Measurements from ENCODE around the gene XIST.
"Not testable (repeated sequence)": the region's sequence is repeated elsewhere in the genome, so short reads cannot be mapped to it uniquely, and the experiment has no call there.

XIST gene

GRCh38 chrX:73852467-73852866 lies at the start of gene XIST:
XIST (minus strand) TSS chrX:73852714.
- H3K4me1 Mint-ChIP-seq (ENCODE audit: low read depth): no peaks in the 10 kb centered on the region
- H3K27ac Mint-ChIP-seq: no peak within 1 kb of the TSS
- H3K4me3 Mint-ChIP-seq: no peak within 1 kb of the TSS
- no peaks in the 10 kb centered on the region for H3K9me3 Mint-ChIP-seq
- no peaks in the 10 kb centered on the region for H3K27me3 Mint-ChIP-seq (ENCODE audit: low read depth)
- no peaks in the 10 kb centered on the region for H3K36me3 Mint-ChIP-seq (ENCODE audit: low read depth)

- H3K4me1 Mint-ChIP-seq (ENCODE audit: low read depth); H3K27me3 Mint-ChIP-seq (ENCODE audit: low read depth); H3K36me3 Mint-ChIP-seq (ENCODE audit: low read depth); H3K9me3 Mint-ChIP-seq; H3K27ac Mint-ChIP-seq; H3K4me3 Mint-ChIP-seq: not testable (repeated sequence)
Observed at GRCh38 chrX:73898315-73898714, 45.8 kb upstream of the XIST start.

- not testable (repeated sequence) for H3K4me1 Mint-ChIP-seq (ENCODE audit: low read depth); H3K27ac Mint-ChIP-seq; H3K36me3 Mint-ChIP-seq (ENCODE audit: low read depth); H3K27me3 Mint-ChIP-seq (ENCODE audit: low read depth); H3K9me3 Mint-ChIP-seq; H3K4me3 Mint-ChIP-seq
Observed at GRCh38 chrX:73892515-73893090, 40.1 kb upstream of the XIST start.

- H3K27ac Mint-ChIP-seq; H3K4me1 Mint-ChIP-seq (ENCODE audit: low read depth); H3K27me3 Mint-ChIP-seq (ENCODE audit: low read depth); H3K4me3 Mint-ChIP-seq; H3K36me3 Mint-ChIP-seq (ENCODE audit: low read depth): not testable (repeated sequence)
- peaks cover 14% of the 10 kb centered on the region for H3K9me3 Mint-ChIP-seq
Observed at GRCh38 chrX:73882260-73882659, 29.7 kb upstream of the XIST start.

- H3K9me3 Mint-ChIP-seq: peaks cover 10% of the 10 kb centered on the region
- no peak overlapping the region for H3K4me3 Mint-ChIP-seq
- no peaks in the 10 kb centered on the region for H3K36me3 Mint-ChIP-seq (ENCODE audit: low read depth)
- no peaks in the 10 kb centered on the region for H3K4me1 Mint-ChIP-seq (ENCODE audit: low read depth)
- H3K27me3 Mint-ChIP-seq (ENCODE audit: low read depth): no peaks in the 10 kb centered on the region
- no peak overlapping the region for H3K27ac Mint-ChIP-seq
Observed at GRCh38 chrX:73877687-73878086, 25.2 kb upstream of the XIST start.

GRCh38 chrX:73876911-73877310 lies 24.4 kb upstream of the XIST start:
- Mint-ChIP-seq H3K27me3 (ENCODE audit: low read depth) (no peaks in the 10 kb centered on the region), H3K27ac (no peak overlapping the region), H3K9me3 (peaks cover 10% of the 10 kb centered on the region), H3K4me1 (ENCODE audit: low read depth) (peaks cover 2% of the 10 kb centered on the region), H3K36me3 (ENCODE audit: low read depth) (no peaks in the 10 kb centered on the region), H3K4me3 (no peak overlapping the region)

GRCh38 chrX:73868916-73869315 lies 16.4 kb upstream of the XIST start:
- Mint-ChIP-seq H3K27ac (no peak overlapping the region), H3K36me3 (ENCODE audit: low read depth) (no peaks in the 10 kb centered on the region), H3K4me3 (no peak overlapping the region), H3K9me3 (no peaks in the 10 kb centered on the region), H3K27me3 (ENCODE audit: low read depth) (no peaks in the 10 kb centered on the region), H3K4me1 (ENCODE audit: low read depth) (peaks cover 4% of the 10 kb centered on the region)

GRCh38 chrX:73867144-73867543 lies 14.6 kb upstream of the XIST start:
- H3K4me3 Mint-ChIP-seq: no peak overlapping the region
- H3K27ac Mint-ChIP-seq: no peak overlapping the region
- H3K36me3 Mint-ChIP-seq (ENCODE audit: low read depth): no peaks in the 10 kb centered on the region
- peaks cover 4% of the 10 kb centered on the region for H3K4me1 Mint-ChIP-seq (ENCODE audit: low read depth)
- H3K27me3 Mint-ChIP-seq (ENCODE audit: low read depth): no peaks in the 10 kb centered on the region
- no peaks in the 10 kb centered on the region for H3K9me3 Mint-ChIP-seq

- Mint-ChIP-seq H3K27me3 (ENCODE audit: low read depth) (no peaks in the 10 kb centered on the region), H3K9me3 (no peaks in the 10 kb centered on the region), H3K36me3 (ENCODE audit: low read depth) (no peaks in the 10 kb centered on the region), H3K27ac (no peak overlapping the region), H3K4me1 (ENCODE audit: low read depth) (no peaks in the 10 kb centered on the region), H3K4me3 (no peak overlapping the region)
Observed at GRCh38 chrX:73863852-73864251, 11.3 kb upstream of the XIST start.

- Mint-ChIP-seq H3K4me3 (no peak overlapping the region), H3K27me3 (ENCODE audit: low read depth) (no peaks in the 10 kb centered on the region), H3K9me3 (no peaks in the 10 kb centered on the region), H3K36me3 (ENCODE audit: low read depth) (no peaks in the 10 kb centered on the region), H3K27ac (no peak overlapping the region), H3K4me1 (ENCODE audit: low read depth) (no peaks in the 10 kb centered on the region)
Observed at GRCh38 chrX:73863268-73863667, 10.8 kb upstream of the XIST start.

GRCh38 chrX:73859622-73860021 lies 7.1 kb upstream of the XIST start:
- no peaks in the 10 kb centered on the region for H3K9me3 Mint-ChIP-seq
- no peaks in the 10 kb centered on the region for H3K27me3 Mint-ChIP-seq (ENCODE audit: low read depth)
- no peaks in the 10 kb centered on the region for H3K4me1 Mint-ChIP-seq (ENCODE audit: low read depth)

GRCh38 chrX:73855546-73855945 lies 3.0 kb upstream of the XIST start:
- no peaks in the 10 kb centered on the region for H3K36me3 Mint-ChIP-seq (ENCODE audit: low read depth)
- no peak overlapping the region for H3K27ac Mint-ChIP-seq
- H3K9me3 Mint-ChIP-seq: no peaks in the 10 kb centered on the region
- H3K4me1 Mint-ChIP-seq (ENCODE audit: low read depth): no peaks in the 10 kb centered on the region
- no peak overlapping the region for H3K4me3 Mint-ChIP-seq
- H3K27me3 Mint-ChIP-seq (ENCODE audit: low read depth): no peaks in the 10 kb centered on the region

More at GRCh38 chrX:73859622-73860021, 7.1 kb upstream of the XIST start:
- no peak overlapping the region for H3K27ac Mint-ChIP-seq
- H3K4me3 Mint-ChIP-seq: no peak overlapping the region
- H3K36me3 Mint-ChIP-seq (ENCODE audit: low read depth): no peaks in the 10 kb centered on the region

- Mint-ChIP-seq H3K27ac (no peak overlapping the region), H3K4me1 (ENCODE audit: low read depth) (no peaks in the 10 kb centered on the region), H3K9me3 (no peaks in the 10 kb centered on the region), H3K36me3 (ENCODE audit: low read depth) (no peaks in the 10 kb centered on the region), H3K27me3 (ENCODE audit: low read depth) (no peaks in the 10 kb centered on the region), H3K4me3 (no peak overlapping the region)
Observed at GRCh38 chrX:73852022-73852421, 492 bp downstream of the XIST start.

- no peaks in the 10 kb centered on the region for H3K36me3 Mint-ChIP-seq (ENCODE audit: low read depth)
- H3K27me3 Mint-ChIP-seq (ENCODE audit: low read depth): no peaks in the 10 kb centered on the region
- H3K27ac Mint-ChIP-seq: no peak overlapping the region
- H3K9me3 Mint-ChIP-seq: no peaks in the 10 kb centered on the region
- H3K4me3 Mint-ChIP-seq: no peak overlapping the region
- no peaks in the 10 kb centered on the region for H3K4me1 Mint-ChIP-seq (ENCODE audit: low read depth)
Observed at GRCh38 chrX:73851014-73852009, 1.2 kb downstream of the XIST start.

Data from T-helper 1 cell treated with Interleukin-12 subunit alpha and Interleukin-12 subunit beta and Interleukin-4 antibody, amounts not matched to agents 30 μg/mL and 1 μg/mL, for 36 hours (primary cell).